Dermis microvascular lymphatic vessel endothelial cell (primary cell): Measurements from ENCODE around the gene U2AF2. TPM values are rescaled to one million over a fixed set of nuclear protein-coding genes. Genes with fewer than 3 reads are reported as not detected.

Experiments
- DNase-seq, 2 donors: peaks; one replicate each; pipeline versions ENCODE4 v3.0.0 to v3.0.0-alpha.2; 2010; ENCODE audit warnings: low read depth in 2 of 2
- total RNA-seq: library from RNA; depleted of rRNA; stranded (reverse); fragments of >200 nt; gene quantifications from 2 replicates; pipeline ENCODE4 v1.2.1, GENCODE V29; 2014

The U2AF2 gene
- total RNA-seq, 1 donor from 2014 or later = 84.0 TPM

- no peak for DNase-seq
These were observed 34.7 kb downstream of the U2AF2 start for GRCh38 chr19:55689411-55690108.

- no peak for DNase-seq
These were observed 35.4 kb downstream of the U2AF2 start for GRCh38 chr19:55690109-55690768.

- DNase-seq = no peak
These were observed 36.1 kb downstream of the U2AF2 start for GRCh38 chr19:55690769-55691545.

- DNase-seq = no peak
These were observed 37.0 kb downstream of the U2AF2 start for GRCh38 chr19:55691561-55692481.

GRCh38 chr19:55692681-55693081, 37.8 kb downstream of the U2AF2 start:
- DNase-seq = no peak

GRCh38 chr19:55693336-55693974, 38.6 kb downstream of the U2AF2 start:
- DNase-seq = no peak

GRCh38 chr19:55694241-55694655, 39.4 kb downstream of the U2AF2 start:
- no peak for DNase-seq

GRCh38 chr19:55694656-55695491, 40.0 kb downstream of the U2AF2 start:
- no peak for DNase-seq

GRCh38 chr19:55695511-55696290, 40.9 kb downstream of the U2AF2 start:
- no peak for DNase-seq

- DNase-seq = no peak
These were observed 41.6 kb downstream of the U2AF2 start for GRCh38 chr19:55696301-55697068.

GRCh38 chr19:55697069-55697440, 42.2 kb downstream of the U2AF2 start:
- no peak for DNase-seq

GRCh38 chr19:55697698-55698097, 42.9 kb downstream of the U2AF2 start:
- no peak for DNase-seq

GRCh38 chr19:55698256-55698655, 43.4 kb downstream of the U2AF2 start:
- no peak for DNase-seq

- DNase-seq = no peak
These were observed 44.4 kb downstream of the U2AF2 start for GRCh38 chr19:55699221-55699620.

GRCh38 chr19:55700813-55701212, 46.0 kb downstream of the U2AF2 start:
- no peak for DNase-seq

- no peak for DNase-seq
These were observed 47.3 kb downstream of the U2AF2 start for GRCh38 chr19:55702131-55702627.

- peak in 1 of 2 donors; percentile 32 for DNase-seq
These were observed 49.0 kb downstream of the U2AF2 start for GRCh38 chr19:55703790-55704215.
